Endometrial microvascular endothelial cells (primary cell): ENCODE results near the gene ALG9. TPM values are rescaled to one million over a fixed set of nuclear protein-coding genes. Genes with fewer than 3 reads are reported as not detected.
"Not testable (repeated sequence)": the region's sequence is repeated elsewhere in the genome, so short reads cannot be mapped to it uniquely, and the experiment has no call there.

ENCODE experiments used
- in situ Hi-C: cut with HindIII; loops from 2 replicates; pipeline ENCODE4 v1.10.0; 2017; ENCODE audit warnings: low sequenced_read_pairs, low pct_unique_long_range_greater_than_20kb; ENCODE audit errors: inconsistent ontology term
- total RNA-seq: library from RNA; depleted of rRNA; stranded (reverse); fragments of >200 nt; gene quantifications from one replicate; pipeline ENCODE4 v1.2.3, GENCODE V29; 2015; ENCODE audit errors: inconsistent ontology term

ALG9 gene
- total RNA-seq, 1 donor from 2014 or later: 34.4 TPM

- in situ Hi-C loops: no loop called here
These were observed 15.5 kb upstream of the ALG9 start for GRCh38 chr11:111886844-111887243.

GRCh38 chr11:111886032-111886431, 14.7 kb upstream of the ALG9 start:
- in situ Hi-C loops: no loop called here

GRCh38 chr11:111885053-111885452, 13.7 kb upstream of the ALG9 start:
- in situ Hi-C loops: not testable (repeated sequence)

GRCh38 chr11:111882202-111882601, 10.8 kb upstream of the ALG9 start:
- in situ Hi-C loops: no loop called here

DNA sequence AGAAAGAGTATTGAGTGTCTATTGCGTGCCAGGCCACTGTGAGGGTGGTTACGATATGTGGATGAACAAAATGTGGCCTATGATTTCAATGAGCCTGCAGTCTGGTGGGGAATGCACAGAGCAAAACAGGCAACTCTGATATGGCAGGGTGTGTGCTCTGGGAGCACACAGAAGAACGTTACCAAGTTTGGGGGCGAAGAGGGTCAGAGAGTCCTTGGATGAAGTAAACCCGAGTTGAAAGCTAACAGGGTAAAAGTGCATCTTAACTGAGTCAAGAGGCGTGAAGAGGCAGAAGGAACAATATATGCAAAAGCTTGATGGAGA, 8.2 kb upstream of the ALG9 start:
- in situ Hi-C loops: no loop called here

- in situ Hi-C loops: no loop called here
These were observed 7.7 kb upstream of the ALG9 start, which contains the start of the genes CFAP68 and FDXACB1 for GRCh38 chr11:111878849-111879636. CFAP68 (plus strand) TSS chr11:111879541; CDS start chr11:111879561, 20 bp downstream. FDXACB1 (minus strand) TSS chr11:111879165; CDS start chr11:111879132, 33 bp downstream.

DNA sequence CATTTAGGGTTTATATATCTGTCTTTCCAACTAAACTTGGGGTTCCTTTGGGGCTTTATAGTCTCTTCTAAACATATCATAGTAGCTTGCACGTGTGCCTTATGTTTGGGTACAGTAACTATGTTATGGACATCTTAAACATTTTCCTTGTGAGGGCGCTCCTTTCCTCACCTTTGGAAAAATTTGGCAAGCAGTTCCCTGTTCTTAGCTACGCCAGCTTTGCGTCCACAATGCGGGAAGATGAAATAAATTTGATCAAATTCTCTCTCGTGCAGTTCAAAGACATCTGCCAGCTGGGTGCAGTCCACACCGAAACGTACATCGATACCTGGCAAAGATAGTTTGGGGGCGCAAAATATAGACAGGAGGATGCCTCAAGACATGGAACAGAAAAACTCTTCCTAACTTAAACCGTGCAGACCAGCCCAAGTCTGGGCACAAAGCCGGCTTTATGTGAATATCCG, 7.0 kb upstream of the ALG9 start:
- in situ Hi-C loops: no loop called here

GRCh38 chr11:111871693-111872161, 346 bp upstream of the ALG9 start:
- in situ Hi-C loops: no loop called here

DNA sequence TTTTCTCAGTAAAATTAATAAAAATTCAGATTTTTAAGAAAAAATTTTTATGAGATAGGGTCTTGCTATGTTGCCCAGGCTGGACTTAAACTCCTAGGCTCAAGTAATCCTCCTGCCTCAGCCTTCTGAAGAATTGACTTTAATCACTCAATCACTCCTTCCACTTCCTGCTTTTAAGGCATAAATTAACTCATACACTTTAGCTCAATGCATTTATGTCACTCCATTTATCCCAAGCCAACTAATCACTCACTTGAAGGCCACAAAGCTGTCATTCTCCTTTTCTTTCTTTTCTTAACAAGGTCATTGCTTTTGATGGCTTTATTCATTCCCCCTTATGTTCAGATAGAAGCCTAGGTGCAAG, 877 bp downstream of the ALG9 start:
- in situ Hi-C loops: no loop called here

GRCh38 chr11:111870113-111870512, 1.3 kb downstream of the ALG9 start:
- in situ Hi-C loops: no loop called here

DNA sequence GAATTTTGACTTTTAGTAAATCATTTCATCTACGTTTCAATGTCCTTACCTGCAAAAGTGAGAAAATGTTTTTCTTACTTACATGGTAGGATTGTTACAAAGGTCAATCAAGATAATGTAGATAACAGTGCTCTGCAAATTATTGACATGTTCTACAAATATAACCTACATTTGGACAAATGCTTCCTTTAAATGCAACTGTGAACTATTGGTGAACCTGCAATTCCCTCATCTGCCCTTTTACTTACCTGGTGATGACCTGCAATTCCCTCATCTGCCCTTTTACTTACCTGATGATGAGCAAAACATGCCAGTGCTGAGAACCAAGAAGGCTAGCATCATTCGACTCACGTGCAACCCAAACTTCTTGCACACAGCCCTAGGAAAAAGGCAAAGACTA, 11.1 kb downstream of the ALG9 start:
- in situ Hi-C loops: no loop called here

DNA sequence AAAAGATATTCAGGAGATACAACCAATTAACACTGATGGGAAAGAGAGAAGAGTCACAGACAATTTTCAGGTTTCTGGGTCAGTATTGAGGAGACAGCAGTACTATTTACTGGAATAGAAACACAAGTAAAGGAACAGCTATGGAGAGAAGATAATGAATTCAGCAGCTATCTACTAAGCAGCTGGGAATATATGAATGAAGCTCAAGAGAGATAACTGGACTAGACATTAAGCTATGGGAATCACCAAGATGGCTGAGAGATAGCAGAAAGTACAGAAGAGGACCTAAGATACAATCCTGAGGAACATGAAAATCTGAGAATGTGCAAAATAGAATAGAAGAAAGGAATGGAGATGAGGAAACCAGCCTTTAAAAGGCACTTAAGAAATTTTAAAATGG, 15.9 kb downstream of the ALG9 start:
- in situ Hi-C loops: no loop called here

DNA sequence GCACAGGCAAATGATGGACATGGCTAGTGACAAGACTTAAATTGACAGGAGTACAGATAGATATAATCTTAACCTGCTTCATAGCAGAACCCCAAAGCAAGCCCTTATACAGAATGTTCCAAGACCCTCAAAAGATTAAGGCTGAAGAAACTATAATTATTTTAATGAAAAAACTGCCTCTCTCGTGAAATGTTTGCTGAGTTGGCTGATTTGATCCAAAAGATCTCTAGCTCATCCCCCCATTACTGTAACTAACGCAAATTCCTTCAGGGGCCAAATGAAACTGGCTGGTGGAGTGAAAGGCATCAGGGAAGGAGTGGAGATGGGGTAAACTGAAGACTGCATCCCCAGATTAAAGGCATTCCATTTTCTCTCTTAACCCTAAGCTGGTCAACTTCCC, 19.3 kb downstream of the ALG9 start:
- in situ Hi-C loops: no loop called here

DNA sequence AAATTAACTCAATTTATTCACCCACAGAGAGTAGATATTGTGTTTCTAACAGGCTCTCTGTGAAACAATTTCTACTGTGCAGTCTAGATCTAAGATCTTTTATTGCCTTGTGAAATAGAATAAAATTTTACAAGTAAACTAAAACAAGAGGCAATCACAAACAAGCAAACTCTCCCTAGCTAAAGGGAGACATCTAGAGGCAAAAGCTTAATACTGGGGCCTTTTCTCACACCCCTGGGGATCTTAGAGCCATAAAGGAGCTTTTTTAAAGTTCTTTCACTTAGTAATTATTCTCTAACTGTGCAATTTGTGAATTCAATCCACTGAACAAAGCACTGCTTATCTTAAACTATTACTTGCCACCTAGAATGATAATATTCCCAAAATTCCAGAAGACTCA, 19.7 kb downstream of the ALG9 start:
- in situ Hi-C loops: no loop called here

GRCh38 chr11:111851067-111851466, 20.3 kb downstream of the ALG9 start:
- in situ Hi-C loops: no loop called here

DNA sequence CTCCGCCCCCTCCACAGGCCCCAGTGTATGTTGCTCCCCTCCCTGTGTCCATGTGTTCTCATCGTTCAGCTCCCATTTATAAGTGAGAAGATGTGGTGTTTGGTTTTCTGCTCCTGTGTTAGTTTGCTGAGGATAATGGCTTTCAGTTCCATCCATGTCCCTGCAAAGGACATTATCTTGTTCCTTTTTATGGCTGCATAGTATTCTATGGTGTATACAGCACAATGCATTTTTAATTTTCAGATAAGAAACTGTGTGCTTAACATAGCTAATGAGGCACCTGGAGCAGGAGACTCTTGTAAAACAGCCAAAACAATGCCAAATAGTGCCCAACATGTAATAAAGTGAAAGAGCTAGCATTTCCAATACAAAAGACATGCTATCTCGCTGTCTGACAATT, 21.8 kb downstream of the ALG9 start:
- in situ Hi-C loops: loop anchor here (10.0 kb wide), 1 partner anchor 265 kb away; no protein-coding TSS in a partner anchor

DNA sequence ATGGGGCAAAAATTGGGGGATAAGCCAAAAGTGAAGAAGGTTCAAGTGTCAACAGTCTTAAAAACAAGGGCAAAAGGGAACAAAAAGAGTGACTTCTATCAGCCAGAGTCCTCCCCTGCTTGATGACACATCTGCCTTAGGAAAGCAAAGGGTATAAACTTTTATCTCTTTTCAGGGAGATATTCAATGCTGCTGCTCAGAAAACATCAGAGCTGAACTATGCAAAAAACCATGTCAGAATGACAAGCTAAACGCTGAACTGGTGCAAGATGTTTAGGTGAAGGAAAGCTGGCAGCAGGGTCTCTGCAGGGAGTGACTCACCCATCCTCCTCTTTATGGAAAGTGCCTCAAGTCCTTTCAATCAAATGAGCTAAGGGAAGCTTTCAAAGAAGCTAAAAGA, 24.7 kb downstream of the ALG9 start:
- in situ Hi-C loops: loop anchor here (10.0 kb wide), 1 partner anchor 262 kb away; no protein-coding TSS in a partner anchor

- in situ Hi-C loops: loop anchor here (10.0 kb wide), 1 partner anchor 261 kb away; no protein-coding TSS in a partner anchor
These were observed 25.3 kb downstream of the ALG9 start for GRCh38 chr11:111846063-111846462.

DNA sequence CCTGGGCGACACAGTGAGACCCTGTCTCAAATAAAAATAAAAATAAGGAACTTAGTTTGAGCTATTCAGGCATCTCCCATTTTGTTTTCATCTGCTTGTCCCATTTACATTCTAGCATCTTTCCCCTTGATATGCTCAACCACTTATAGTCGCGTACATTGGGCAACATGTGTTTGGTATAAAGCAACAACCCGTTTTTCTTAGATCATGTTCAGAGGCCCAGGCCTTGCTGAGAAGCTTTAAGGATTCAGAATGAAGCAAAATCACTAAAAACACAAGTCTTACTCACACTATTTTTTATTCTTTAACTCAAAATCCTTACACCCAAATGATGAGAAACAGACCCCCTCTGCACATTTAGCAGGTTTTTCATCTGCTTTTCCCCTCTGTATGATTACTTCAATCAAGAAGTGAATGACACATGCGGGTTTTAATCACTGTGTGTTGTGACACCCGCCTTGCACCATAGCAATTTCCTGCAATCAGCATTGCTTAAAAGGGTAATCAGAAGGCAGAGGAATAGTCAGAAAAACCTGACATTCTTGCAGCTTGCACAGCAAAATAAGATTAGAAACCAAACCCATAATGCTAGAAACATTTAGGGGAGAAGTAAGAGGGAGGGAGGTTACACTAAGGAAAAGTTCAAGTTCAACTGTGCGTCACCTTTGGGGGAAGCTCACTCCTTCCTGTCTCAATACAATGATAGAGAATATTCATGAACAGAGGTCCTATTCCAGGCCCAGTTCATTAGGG, 25.9 kb downstream of the ALG9 start:
- in situ Hi-C loops: loop anchor here (10.0 kb wide), 1 partner anchor 261 kb away; no protein-coding TSS in a partner anchor

- in situ Hi-C loops: loop anchor here (10.0 kb wide), 1 partner anchor 259 kb away; no protein-coding TSS in a partner anchor
These were observed 27.7 kb downstream of the ALG9 start for GRCh38 chr11:111843661-111844060.
